ENCODE measurements around the gene PRKAR1B. TPM values are rescaled to one million over a fixed set of nuclear protein-coding genes. Genes with fewer than 3 reads are reported as not detected.
A peak's percentile ranks its signal among the peaks of the same experiment; 100 is the strongest.

PRKAR1B gene
- total RNA-seq, 1 experiment from 2014 or later: 62.0 TPM

- ATAC-seq: peak; percentile 31; the same call in 1 of the 2 replicates
- TF ChIP-seq CTCF (IDR thresholded peaks at IDR 0.05): no peak
- TF ChIP-seq SIN3A (IDR thresholded peaks at IDR 0.05; ENCODE audit: borderline replicate concordance, insufficient read depth, low read depth, low read length): no peak
- no peak for TF ChIP-seq TCF7L2 (IDR thresholded peaks at IDR 0.05; ENCODE audit: low read depth, low read length)
These were observed 35.6 kb downstream of the PRKAR1B start for GRCh38 chr7:691361-692045.

GRCh38 chr7:690478-691360 lies 36.4 kb downstream of the PRKAR1B start:
- no peaks in the 10 kb centered on the region for H3K36me3 ChIP-seq (ENCODE audit: control insufficient read depth, insufficient read depth, low read length)
- no peaks in the 10 kb centered on the region for H3K27me3 ChIP-seq (ENCODE audit: control insufficient read depth, insufficient read depth, low read length)
- CTCF ChIA-PET: no interaction called here
- POLR2A ChIA-PET: no interaction called here
- DNase-seq (ENCODE audit: low read depth, low spot score) (no peak), ATAC-seq (no peak)
- no TSS peak for BruUV-seq (replicated peaks)
- in situ Hi-C loops (cut with HindIII; ENCODE audit: low pct_unique_long_range_greater_than_20kb, low sequenced_read_pairs): no loop called here
- no peaks in the 10 kb centered on the region for H3K4me1 ChIP-seq (ENCODE audit: control insufficient read depth, insufficient read depth, low read length)
- H3K4me3 ChIP-seq (ENCODE audit: low read depth in 2 of 2, low read length in 2 of 2): no peak overlapping the region
- intact Hi-C loops (cut with micrococcal nuclease; ENCODE audit: unreplicated experiment): no loop called here
- no peak overlapping the region for H3K27ac ChIP-seq (ENCODE audit: low read length)
- no peak for TF ChIP-seq SIN3A (IDR thresholded peaks at IDR 0.05; ENCODE audit: borderline replicate concordance, insufficient read depth, low read depth, low read length)
- TF ChIP-seq TCF7L2 (IDR thresholded peaks at IDR 0.05; ENCODE audit: low read depth, low read length): no peak
- no peak for TF ChIP-seq POLR2AphosphoS5 (IDR thresholded peaks at IDR 0.05; ENCODE audit: low read depth, low read length)
- no peak for TF ChIP-seq CTCF (IDR thresholded peaks at IDR 0.05)
- no peak for TF ChIP-seq REST (IDR thresholded peaks at IDR 0.05; ENCODE audit: insufficient read depth in 1 of 2, low read depth in 2 of 2, low read length in 1 of 2)
- H3K9me3 ChIP-seq (ENCODE audit: control insufficient read depth, insufficient read depth, low read depth, low read length): peaks cover 20% of the 10 kb centered on the region

More at GRCh38 chr7:691361-692045, 35.6 kb downstream of the PRKAR1B start:
- in situ Hi-C loops (cut with HindIII; ENCODE audit: low pct_unique_long_range_greater_than_20kb, low sequenced_read_pairs): no loop called here
- Histone ChIP-seq H3K27ac (ENCODE audit: low read length) (no peak overlapping the region), H3K4me3 (ENCODE audit: low read depth in 2 of 2, low read length in 2 of 2) (no peak overlapping the region), H3K4me1 (ENCODE audit: control insufficient read depth, insufficient read depth, low read length) (no peaks in the 10 kb centered on the region), H3K9me3 (ENCODE audit: control insufficient read depth, insufficient read depth, low read depth, low read length) (peaks cover 15% of the 10 kb centered on the region; the same call in 1 of the 2 replicates), H3K36me3 (ENCODE audit: control insufficient read depth, insufficient read depth, low read length) (no peaks in the 10 kb centered on the region), H3K27me3 (ENCODE audit: control insufficient read depth, insufficient read depth, low read length) (no peaks in the 10 kb centered on the region)
- ChIA-PET POLR2A (no interaction called here), CTCF (no interaction called here)
- DNase-seq (ENCODE audit: low read depth, low spot score): no peak
- BruUV-seq (replicated peaks): no TSS peak
- intact Hi-C loops (cut with micrococcal nuclease; ENCODE audit: unreplicated experiment): no loop called here
